HG02610 (cell line): Measurements from ENCODE around the gene ZCWPW1.
"Not testable (repeated sequence)": the region's sequence is repeated elsewhere in the genome, so short reads cannot be mapped to it uniquely, and the experiment has no call there.

ENCODE experiments used
- ATAC-seq: cut with Tn5 transposase; IDR thresholded peaks from one replicate; pipeline ENCODE4 v1.9.1; 2021; ENCODE audit warnings: mild to moderate bottlenecking, moderate library complexity; ENCODE audit not compliant: unreplicated experiment

Gene ZCWPW1

GRCh38 chr7:100455206-100455605 lies 26.7 kb upstream of the ZCWPW1 start:
- ATAC-seq = no peak

GRCh38 chr7:100453854-100454253 lies 25.4 kb upstream of the ZCWPW1 start:
- not testable (repeated sequence) for ATAC-seq

GRCh38 chr7:100452513-100452912 lies 24.0 kb upstream of the ZCWPW1 start:
- ATAC-seq = no peak

GRCh38 chr7:100449190-100449795 lies 20.8 kb upstream of the ZCWPW1 start:
- no peak for ATAC-seq

GRCh38 chr7:100447363-100447762 lies 18.9 kb upstream of the ZCWPW1 start:
- not testable (repeated sequence) for ATAC-seq

- ATAC-seq = no peak
Observed at GRCh38 chr7:100446040-100446439, 17.5 kb upstream of the ZCWPW1 start.

GRCh38 chr7:100444311-100445278 lies 16.1 kb upstream of the ZCWPW1 start:
- no peak for ATAC-seq

GRCh38 chr7:100443096-100443840 lies 14.8 kb upstream of the ZCWPW1 start:
- ATAC-seq = no peak

GRCh38 chr7:100441641-100442535 lies 13.4 kb upstream of the ZCWPW1 start:
- ATAC-seq = no peak

GRCh38 chr7:100439244-100439643 lies 10.7 kb upstream of the ZCWPW1 start:
- not testable (repeated sequence) for ATAC-seq

GRCh38 chr7:100438731-100439130 lies 10.2 kb upstream of the ZCWPW1 start:
- not testable (repeated sequence) for ATAC-seq

GRCh38 chr7:100438172-100438571 lies 9.7 kb upstream of the ZCWPW1 start:
- ATAC-seq = no peak

GRCh38 chr7:100437150-100438100 lies 8.9 kb upstream of the ZCWPW1 start:
- ATAC-seq = no peak

GRCh38 chr7:100435401-100436304 lies 7.2 kb upstream of the ZCWPW1 start:
- peak; percentile 19 for ATAC-seq

- no peak for ATAC-seq
Observed at GRCh38 chr7:100434297-100435144, 6.0 kb upstream of the ZCWPW1 start.

GRCh38 chr7:100433592-100434296 lies 5.2 kb upstream of the ZCWPW1 start:
- ATAC-seq = no peak

- ATAC-seq = no peak
Observed at GRCh38 chr7:100433276-100433591, 4.7 kb upstream of the ZCWPW1 start.
